Neutrophil (primary cell): ENCODE data around the gene ANKH.

Source experiments
- H3K27ac ChIP-seq: fragments of 200-600 bp; sonication (generic); 2 replicates; pipeline ENCODE4 v1.5.1; 2016; ENCODE audit warnings: mild to moderate bottlenecking, moderate library complexity
- H3K27me3 ChIP-seq: fragments of 200-600 bp; sonication (generic); 2 replicates; pipeline ENCODE4 v1.6.0; 2016; ENCODE audit warnings: mild to moderate bottlenecking
- H3K36me3 ChIP-seq: fragments of 200-600 bp; sonication (generic); 2 replicates; pipeline ENCODE4 v1.5.1; 2017
- H3K4me1 ChIP-seq, 2 experiments: fragments of 200-600 bp in 1 of 2; sonication (generic) in 1 of 2; 1 replicate in 1 of 2; 2 replicates in 1 of 2; pipeline versions ENCODE4 v1.5.1 to v1.6.1; 2013 to 2016; ENCODE audit warnings: low read depth in 1 of 2, low read length in 1 of 2, mild to moderate bottlenecking in 1 of 2, moderate library complexity in 1 of 2; ENCODE audit not compliant: control insufficient read depth in 1 of 2, insufficient read depth in 1 of 2
- H3K4me3 ChIP-seq, 2 experiments: fragments of 200-600 bp in 1 of 2; sonication (generic) in 1 of 2; 1 replicate in 1 of 2; 2 replicates in 1 of 2; pipeline ENCODE4 v1.5.1; 2013 to 2016; ENCODE audit warnings: low read depth in 1 of 2, low read length in 1 of 2, mild to moderate bottlenecking in 1 of 2, moderate library complexity in 1 of 2
- H3K9me3 ChIP-seq: fragments of 200-600 bp; sonication (generic); 2 replicates; pipeline ENCODE4 v1.5.1; 2016
- CTCF ChIP-seq: fragments of 200-600 bp; sonication (generic); IDR thresholded peaks from 2 replicates; pipeline ENCODE4 v1.5.1; 2016; ENCODE audit warnings: antibody characterized with exemption

The ANKH gene

GRCh38 chr5:14787801-14788579 lies 83.6 kb downstream of the ANKH start:
- Histone ChIP-seq H3K4me1 (no peaks in the 10 kb centered on the region), H3K4me3 (no peak overlapping the region), H3K9me3 (no peaks in the 10 kb centered on the region), H3K27me3 (no peaks in the 10 kb centered on the region), H3K36me3 (no peaks in the 10 kb centered on the region), H3K27ac (no peak overlapping the region)
- no peak for TF ChIP-seq CTCF

GRCh38 chr5:14783691-14784090 lies 87.9 kb downstream of the ANKH start:
- Histone ChIP-seq H3K27me3 (no peaks in the 10 kb centered on the region), H3K36me3 (no peaks in the 10 kb centered on the region), H3K4me1 (no peaks in the 10 kb centered on the region), H3K4me3 (no peak overlapping the region), H3K9me3 (no peaks in the 10 kb centered on the region), H3K27ac (no peak overlapping the region)
- TF ChIP-seq CTCF, result no peak

- TF ChIP-seq CTCF, result no peak
- Histone ChIP-seq H3K27me3 (no peaks in the 10 kb centered on the region), H3K9me3 (no peaks in the 10 kb centered on the region), H3K4me3 (no peak overlapping the region), H3K36me3 (no peaks in the 10 kb centered on the region), H3K27ac (no peak overlapping the region), H3K4me1 (no peaks in the 10 kb centered on the region)
These were observed 89.0 kb downstream of the ANKH start for GRCh38 chr5:14782591-14782990.

GRCh38 chr5:14781106-14781505 lies 90.5 kb downstream of the ANKH start:
- Histone ChIP-seq H3K27ac (no peak overlapping the region), H3K36me3 (no peaks in the 10 kb centered on the region), H3K27me3 (no peaks in the 10 kb centered on the region), H3K4me3 (no peak overlapping the region), H3K4me1 (no peaks in the 10 kb centered on the region), H3K9me3 (no peaks in the 10 kb centered on the region)
- no peak for TF ChIP-seq CTCF

- Histone ChIP-seq H3K4me1 (no peaks in the 10 kb centered on the region), H3K36me3 (no peaks in the 10 kb centered on the region), H3K27ac (no peak overlapping the region), H3K9me3 (no peaks in the 10 kb centered on the region), H3K4me3 (no peak overlapping the region), H3K27me3 (no peaks in the 10 kb centered on the region)
- TF ChIP-seq CTCF, result no peak
These were observed 91.6 kb downstream of the ANKH start for GRCh38 chr5:14779975-14780374.
